Mononuclear cell (primary cell): Measurements from ENCODE around the gene PLEKHN1. TPM values are rescaled to one million over a fixed set of nuclear protein-coding genes. Genes with fewer than 3 reads are reported as not detected.
"Not testable (repeated sequence)": the region's sequence is repeated elsewhere in the genome, so short reads cannot be mapped to it uniquely, and the experiment has no call there.

Experiments
- H3K27me3 ChIP-seq: 2 replicates; pipeline ENCODE4 v1.6.0; 2011; ENCODE audit warnings: low read length, control low read depth; ENCODE audit not compliant: insufficient read depth
- H3K4me1 ChIP-seq: 2 replicates; pipeline ENCODE4 v1.5.1; 2011; ENCODE audit warnings: mild to moderate bottlenecking, low read length, control low read depth; ENCODE audit not compliant: insufficient read depth
- H3K4me3 ChIP-seq: 2 replicates; pipeline ENCODE4 v1.5.1; 2011; ENCODE audit warnings: mild to moderate bottlenecking, low read length, moderate library complexity
- H3K9me3 ChIP-seq: 2 replicates; pipeline ENCODE4 v1.5.1; 2011; ENCODE audit warnings: low read depth, mild to moderate bottlenecking, control low read depth, low read length
- total RNA-seq: library from RNA; depleted of rRNA; stranded (reverse); fragments of >200 nt; gene quantifications from one replicate; pipeline ENCODE4 v1.2.3, GENCODE V29; 2012

Gene PLEKHN1
- total RNA-seq, 1 donor, result 0.10 TPM

DNA sequence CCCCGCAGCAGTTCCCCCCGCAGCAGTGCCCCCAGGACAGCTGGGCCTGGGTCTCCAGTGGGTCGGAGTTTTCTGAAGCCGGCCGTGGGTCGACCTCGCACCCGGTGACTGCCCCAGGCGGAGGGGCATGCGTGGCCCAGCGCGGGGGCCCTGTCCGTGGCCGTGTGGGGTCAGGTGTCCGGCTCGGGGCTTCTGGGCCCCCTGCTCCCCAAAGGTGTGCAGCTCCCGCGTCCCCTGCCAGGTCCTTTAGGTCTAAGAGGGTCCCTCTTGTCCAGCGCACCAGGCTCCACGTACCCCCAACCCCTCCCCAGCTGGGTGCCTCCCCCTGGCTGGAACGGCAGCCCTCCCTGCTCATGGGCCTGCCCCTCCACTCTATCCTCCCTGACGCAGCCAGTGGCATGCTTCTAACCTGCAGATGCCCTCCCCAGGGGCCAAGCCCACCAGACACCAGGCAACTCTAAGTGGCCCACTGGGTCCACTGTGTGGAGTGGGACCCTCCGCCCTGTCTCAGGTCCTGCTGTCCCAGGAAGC is 39.6 kb downstream of the PLEKHN1 start:
- Histone ChIP-seq H3K27me3 (peaks cover 32% of the 10 kb centered on the region), H3K9me3 (no peaks in the 10 kb centered on the region), H3K4me3 (no peak overlapping the region), H3K4me1 (peaks cover 19% of the 10 kb centered on the region)

DNA sequence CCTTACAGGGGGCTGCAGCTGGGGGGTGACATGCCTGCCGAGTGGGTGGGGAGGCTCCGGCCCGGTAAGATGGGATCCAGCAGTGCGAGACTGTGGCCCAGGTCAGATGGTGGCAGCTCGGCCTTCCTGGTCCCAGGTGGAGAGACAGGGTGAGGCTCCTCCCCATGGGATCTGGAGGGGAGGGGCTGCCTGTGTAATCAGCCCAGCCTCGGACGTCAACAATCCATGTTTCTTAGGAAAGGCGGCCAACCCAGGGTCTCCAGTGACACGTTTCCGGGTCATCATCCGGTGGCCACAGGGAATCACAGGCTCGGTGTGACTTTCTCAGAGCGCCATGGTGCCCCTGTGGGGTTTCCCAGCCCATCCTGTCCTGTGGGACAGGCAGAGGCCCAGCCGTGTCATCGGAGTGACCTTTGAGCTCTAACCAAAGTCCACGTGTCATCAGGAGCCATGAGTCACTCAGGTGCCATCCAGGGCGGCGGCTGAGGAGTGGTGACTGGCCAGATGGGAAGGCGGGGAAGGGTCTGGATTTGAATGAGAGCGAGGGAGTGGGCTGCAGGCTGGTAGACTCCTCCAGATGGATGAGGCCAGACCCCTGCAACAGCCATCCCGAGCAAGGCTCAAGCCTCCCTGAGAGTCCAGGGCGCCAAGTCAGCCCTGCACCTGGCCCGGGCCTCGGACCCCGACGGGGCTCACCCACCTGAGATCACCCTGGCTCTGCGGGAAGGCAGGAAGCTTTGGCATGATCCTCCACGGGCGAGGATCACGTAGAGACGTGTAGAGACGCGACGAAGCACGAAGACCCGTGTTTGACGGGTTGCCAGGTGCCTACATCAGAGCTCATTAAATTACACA is 40.2 kb downstream of the PLEKHN1 start:
- Histone ChIP-seq H3K4me1 (peaks cover 12% of the 10 kb centered on the region), H3K4me3 (no peak overlapping the region), H3K27me3 (peaks cover 25% of the 10 kb centered on the region), H3K9me3 (no peaks in the 10 kb centered on the region)

DNA sequence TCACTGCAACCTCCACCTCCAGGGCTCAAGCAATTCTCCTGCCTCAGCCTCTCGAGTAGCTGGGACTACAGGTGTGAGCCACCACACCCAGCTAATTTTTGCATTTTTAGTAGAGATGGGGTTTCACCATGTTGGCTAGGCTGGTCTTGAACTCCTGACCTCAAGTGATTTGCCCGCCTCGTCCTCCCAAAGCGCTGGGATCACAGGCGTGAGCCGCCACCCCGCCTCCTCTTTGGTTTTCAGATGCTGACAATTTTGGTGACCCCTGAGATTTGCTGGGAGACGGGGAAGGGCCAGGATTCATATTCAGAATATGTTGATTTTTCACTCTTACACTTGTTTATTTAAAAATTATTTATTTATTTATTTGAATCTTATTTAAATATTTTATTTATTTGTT is 43.8 kb downstream of the PLEKHN1 start:
- H3K27me3 ChIP-seq, H3K4me3 ChIP-seq, H3K9me3 ChIP-seq: not testable (repeated sequence)
- H3K4me1 ChIP-seq, result peaks cover 25% of the 10 kb centered on the region

DNA sequence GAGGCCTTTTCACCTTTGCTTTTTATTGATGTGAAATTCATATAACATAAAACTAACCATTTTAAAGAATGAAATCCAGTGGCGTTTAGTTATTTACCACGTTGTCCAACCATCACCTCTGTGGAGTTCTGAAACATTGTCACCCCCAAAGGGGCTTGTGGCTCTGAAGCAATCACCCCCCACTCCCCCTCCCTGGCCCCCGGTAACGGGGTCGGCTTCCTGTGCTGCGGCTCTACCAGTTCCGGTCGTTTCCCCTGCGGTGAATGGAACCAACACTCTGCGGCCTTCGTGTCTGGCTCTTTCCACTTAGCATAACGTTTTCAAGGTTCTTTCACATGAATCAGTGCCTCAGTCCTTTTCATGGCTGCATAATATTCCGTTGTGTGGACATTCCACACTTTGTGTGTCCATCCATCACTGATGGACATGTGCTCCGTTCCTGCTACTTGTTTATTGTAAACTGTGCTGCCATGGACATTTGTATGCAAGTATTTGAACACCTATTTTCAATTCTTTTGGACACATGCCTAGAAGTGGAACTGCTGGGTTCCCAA is 45.2 kb downstream of the PLEKHN1 start:
- Histone ChIP-seq H3K9me3 (no peaks in the 10 kb centered on the region), H3K27me3 (no peaks in the 10 kb centered on the region), H3K4me1 (peaks cover 23% of the 10 kb centered on the region), H3K4me3 (no peak overlapping the region)

DNA sequence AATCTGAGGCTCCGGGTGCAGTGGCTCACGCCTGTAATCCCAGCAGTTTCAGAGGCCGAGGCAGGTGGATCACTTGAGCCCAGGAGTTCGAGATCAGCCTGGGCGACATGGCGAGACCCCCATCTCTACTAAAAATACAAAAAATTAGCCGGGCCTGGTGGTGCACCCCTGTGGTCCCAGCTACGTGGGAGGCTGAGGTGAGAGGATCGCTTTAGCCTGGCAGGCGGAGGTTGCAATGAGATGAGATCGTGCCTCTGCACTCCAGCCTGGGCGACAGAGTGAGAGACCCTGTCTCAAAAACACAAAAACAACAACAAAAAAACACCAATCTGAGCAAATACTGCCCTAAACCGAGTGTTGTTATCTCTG is 46.4 kb downstream of the PLEKHN1 start:
- H3K27me3 ChIP-seq, H3K9me3 ChIP-seq: not testable (repeated sequence)
- Histone ChIP-seq H3K4me1 (peaks cover 23% of the 10 kb centered on the region), H3K4me3 (peak overlapping the region; percentile 81)

DNA sequence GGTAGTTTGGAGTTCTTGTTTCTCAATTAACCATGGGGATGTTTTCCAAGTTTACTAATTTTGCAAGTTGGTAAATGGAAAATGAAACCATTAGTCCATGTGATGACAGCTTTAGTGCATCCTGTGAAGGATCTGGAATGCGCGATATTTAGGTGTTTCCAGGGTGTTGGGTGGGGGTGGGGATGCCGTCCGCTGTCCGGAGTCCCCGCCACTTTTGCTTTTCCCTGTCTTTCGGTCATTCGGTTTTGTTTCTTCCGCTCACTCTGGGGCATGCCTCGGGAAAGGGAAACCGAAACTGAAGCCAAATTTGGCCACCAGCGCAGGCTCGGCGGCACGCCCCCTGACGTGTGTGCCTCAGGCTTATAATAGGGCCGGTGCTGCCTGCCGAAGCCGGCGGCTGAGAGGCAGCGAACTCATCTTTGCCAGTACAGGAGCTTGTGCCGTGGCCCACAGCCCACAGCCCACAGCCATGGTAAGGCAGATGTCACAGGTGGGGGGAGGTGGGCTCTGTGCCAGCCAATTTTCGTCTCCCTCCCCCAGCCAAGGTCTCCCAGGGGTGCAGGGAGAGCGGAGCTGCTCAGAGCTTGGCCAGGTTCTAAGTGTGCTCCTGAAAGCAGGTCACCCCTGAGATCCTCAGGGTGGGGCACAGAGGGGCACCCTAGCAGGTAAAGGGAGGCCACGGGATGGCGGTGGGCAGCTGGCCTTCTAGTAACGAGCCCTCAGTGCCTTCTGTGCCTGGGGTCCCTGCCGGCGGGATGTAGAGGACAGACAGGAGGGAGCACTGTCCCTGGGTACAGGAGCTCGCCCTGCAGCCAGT is 47.0 kb downstream of the PLEKHN1 start, which contains the start of gene ISG15:
ISG15 (plus strand) TSS at position 393 of the 817 bp plus-strand sequence; CDS start at position 470, 77 bp downstream.
- peak within 1 kb of the TSS; percentile 81 for H3K4me3 ChIP-seq

DNA sequence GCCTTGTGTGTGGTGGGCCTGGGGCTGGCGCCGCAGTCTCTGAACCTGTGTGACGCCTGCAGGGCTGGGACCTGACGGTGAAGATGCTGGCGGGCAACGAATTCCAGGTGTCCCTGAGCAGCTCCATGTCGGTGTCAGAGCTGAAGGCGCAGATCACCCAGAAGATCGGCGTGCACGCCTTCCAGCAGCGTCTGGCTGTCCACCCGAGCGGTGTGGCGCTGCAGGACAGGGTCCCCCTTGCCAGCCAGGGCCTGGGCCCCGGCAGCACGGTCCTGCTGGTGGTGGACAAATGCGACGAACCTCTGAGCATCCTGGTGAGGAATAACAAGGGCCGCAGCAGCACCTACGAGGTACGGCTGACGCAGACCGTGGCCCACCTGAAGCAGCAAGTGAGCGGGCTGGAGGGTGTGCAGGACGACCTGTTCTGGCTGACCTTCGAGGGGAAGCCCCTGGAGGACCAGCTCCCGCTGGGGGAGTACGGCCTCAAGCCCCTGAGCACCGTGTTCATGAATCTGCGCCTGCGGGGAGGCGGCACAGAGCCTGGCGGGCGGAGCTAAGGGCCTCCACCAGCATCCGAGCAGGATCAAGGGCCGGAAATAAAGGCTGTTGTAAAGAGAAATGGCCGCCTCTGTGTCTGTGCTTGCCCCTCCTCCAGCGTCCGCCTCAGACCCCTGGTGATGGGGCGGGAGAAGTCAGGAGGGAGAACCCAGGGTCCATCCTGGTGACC is 47.8 kb downstream of the PLEKHN1 start:
- Histone ChIP-seq H3K9me3 (no peaks in the 10 kb centered on the region), H3K4me1 (peaks cover 26% of the 10 kb centered on the region), H3K27me3 (no peaks in the 10 kb centered on the region), H3K4me3 (peak overlapping the region; percentile 81)

More for the DNA sequence above, 47.0 kb downstream of the PLEKHN1 start, which contains the start of gene ISG15:
- H3K27me3 ChIP-seq, result no peaks in the 10 kb centered on the region
- H3K9me3 ChIP-seq, result no peaks in the 10 kb centered on the region
- H3K4me1 ChIP-seq, result peaks cover 23% of the 10 kb centered on the region

DNA sequence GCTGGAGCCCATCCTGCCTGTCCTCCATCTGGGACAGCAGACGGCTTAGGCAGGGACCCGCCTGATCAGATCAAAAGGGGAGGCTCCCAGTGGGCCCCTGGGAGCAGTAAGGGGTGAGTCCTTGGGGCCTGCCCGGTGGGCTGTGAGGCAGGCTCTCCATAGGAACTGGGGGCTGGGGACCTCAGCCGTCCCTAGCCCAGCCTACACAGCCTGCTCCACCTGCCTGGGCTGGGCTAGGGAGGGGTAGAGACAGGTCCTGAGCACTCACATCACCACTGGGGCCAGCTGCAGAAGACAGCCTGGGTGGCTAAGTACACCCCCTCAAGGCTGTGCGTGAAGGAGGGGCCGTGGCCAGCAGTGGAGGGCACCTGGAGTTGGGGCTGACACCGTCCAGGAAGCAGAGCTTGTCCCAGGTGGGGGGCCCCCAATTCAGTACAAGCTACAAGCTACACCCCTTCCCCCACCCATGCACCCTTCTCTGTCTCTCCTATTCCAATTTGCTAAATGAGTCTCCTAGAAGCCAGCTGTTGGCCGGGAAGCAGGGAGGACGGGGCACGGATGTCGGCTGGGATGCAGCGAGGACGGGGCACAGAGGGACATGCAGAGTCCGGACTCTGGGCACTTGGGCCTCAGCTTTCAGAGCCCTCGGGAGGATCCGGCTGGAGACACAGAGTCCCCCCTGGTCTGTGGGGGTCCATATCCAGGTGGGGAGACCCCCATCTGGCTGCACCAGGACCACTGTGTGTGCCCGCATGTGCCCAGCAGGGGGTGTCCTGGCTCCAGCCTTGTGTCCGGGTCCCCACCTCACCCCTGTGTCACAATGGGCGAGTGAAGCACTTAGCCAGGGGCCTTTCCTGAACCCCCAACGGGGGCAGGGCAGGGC is 48.8 kb downstream of the PLEKHN1 start:
- Histone ChIP-seq H3K4me1 (peaks cover 28% of the 10 kb centered on the region), H3K9me3 (no peaks in the 10 kb centered on the region), H3K27me3 (no peaks in the 10 kb centered on the region), H3K4me3 (no peak overlapping the region)

DNA sequence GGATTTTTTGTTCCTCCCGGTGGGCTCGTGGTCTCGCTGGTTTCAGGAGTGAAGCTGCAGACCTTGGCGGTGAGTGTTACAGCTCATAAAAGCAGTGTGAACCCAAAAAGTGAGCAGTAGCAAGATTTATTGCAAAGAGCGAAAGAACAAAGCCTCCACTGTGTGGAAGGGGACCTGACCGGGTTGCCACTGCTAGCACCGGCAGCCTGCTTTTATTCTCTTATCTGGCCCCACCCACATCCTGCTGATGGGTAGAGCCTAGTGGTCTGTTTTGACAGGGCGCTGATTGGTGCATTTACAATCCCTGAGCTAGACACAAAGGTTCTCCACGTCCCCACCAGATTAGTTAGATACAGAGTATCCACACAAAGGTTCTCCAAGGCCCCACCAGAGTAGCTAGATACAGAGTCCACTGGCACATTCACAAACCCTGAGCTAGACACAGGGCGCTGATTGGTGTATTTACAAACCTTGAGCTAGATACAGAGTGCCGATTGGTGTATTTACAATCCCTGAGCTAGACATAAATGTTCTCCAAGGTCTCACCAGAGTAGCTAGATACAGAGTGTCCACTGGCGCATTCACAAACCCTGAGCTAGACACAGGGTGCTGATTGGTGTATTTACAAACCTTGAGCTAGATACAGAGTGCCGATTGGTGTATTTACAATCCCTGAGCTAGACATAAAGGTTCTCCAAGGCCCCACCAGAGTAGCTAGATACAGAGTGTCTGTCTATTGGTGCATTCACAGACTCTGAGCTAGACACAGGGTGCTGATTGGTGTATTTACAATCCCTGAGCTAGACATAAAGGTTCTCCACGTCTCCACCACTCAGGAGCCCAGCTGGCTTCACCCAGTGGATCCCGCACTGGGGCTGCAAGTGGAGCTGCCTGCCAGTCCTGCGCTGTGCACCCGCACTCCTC is 51.4 kb downstream of the PLEKHN1 start:
- H3K9me3 ChIP-seq, H3K4me3 ChIP-seq, H3K27me3 ChIP-seq: not testable (repeated sequence)
- H3K4me1 ChIP-seq, result peaks cover 31% of the 10 kb centered on the region

DNA sequence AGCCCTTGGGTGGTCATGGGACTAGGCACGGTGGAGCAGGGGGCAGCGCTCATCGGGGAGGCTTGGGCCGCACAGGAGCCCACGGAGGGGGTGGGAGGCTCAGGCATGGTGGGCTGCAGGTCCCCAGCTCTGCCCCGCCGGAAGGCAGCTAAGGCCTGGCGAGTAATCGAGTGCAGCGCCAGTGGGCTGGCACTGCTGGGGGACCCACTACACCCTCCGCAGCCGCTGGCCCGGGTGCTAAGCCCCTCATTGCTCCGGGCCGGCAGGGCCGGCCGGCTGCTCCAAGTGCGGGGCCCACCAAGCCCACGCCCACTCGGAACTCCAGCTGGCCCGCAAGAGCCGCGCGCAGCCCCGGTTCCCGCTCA is 52.0 kb downstream of the PLEKHN1 start:
- not testable (repeated sequence) for H3K9me3 ChIP-seq, H3K4me3 ChIP-seq, H3K27me3 ChIP-seq
- H3K4me1 ChIP-seq, result peaks cover 27% of the 10 kb centered on the region

DNA sequence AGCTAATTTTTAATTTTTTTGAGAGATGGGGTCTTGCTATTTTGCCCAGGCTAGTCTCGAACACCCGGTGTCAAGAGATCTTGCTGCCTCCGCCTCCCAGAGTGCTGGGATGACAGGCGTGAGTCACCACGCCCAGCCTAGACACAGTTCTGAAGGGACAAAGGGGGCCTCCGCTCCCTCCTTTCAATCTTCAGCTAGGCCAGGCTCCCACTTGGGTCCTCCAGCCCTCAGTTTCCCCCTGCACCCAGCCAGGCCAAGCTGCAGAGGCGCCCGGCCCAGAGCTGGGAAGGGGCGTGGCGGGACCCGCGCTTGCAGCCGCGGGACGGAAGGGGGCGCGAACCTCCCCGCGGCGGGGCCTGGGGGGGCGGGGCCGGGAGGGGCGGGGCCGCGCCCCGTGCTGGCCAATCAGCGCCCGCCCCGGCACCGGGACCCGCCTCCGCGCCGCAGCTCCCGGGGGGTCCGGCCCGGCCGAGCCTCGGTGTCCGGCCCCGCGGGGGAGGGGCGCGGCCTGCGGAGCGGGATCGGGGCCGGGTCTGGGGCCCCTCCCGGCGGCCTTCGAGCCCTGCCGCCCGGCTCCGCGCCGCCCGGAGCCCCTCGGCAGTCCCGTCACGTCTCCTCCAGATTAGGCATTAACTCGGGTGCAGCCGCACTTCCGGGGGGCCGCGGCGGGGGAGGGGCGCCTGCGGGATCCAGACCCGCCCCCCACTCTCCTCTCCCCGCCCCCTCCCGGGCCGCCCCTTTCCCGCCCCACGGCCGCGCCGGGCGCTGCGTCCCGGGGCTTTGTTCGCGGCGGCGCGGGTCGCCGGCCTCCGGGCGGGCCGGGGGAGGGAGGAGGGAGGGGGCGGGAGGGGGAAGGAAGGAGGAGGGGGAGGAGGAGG is 53.1 kb downstream of the PLEKHN1 start:
- no peaks in the 10 kb centered on the region for H3K9me3 ChIP-seq
- H3K4me3 ChIP-seq, result peak overlapping the region; percentile 32
- H3K4me1 ChIP-seq, result peaks cover 18% of the 10 kb centered on the region
- peaks cover 4% of the 10 kb centered on the region for H3K27me3 ChIP-seq

DNA sequence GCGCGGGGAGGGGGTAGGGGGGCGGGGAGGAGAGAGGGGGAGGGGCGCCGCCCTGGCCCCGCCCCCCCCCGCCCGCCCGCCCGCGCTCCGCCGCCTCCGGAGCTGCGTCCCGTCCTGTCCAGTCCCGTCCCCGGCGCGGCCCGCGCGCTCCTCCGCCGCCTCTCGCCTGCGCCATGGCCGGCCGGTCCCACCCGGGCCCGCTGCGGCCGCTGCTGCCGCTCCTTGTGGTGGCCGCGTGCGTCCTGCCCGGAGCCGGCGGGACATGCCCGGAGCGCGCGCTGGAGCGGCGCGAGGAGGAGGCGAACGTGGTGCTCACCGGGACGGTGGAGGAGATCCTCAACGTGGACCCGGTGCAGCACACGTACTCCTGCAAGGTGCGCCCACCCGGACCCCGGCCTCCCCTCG is 53.7 kb downstream of the PLEKHN1 start, which contains the start of gene AGRN:
AGRN (plus strand) TSS at position 121 of the 405 bp plus-strand sequence; CDS start at position 174, 53 bp downstream.
- Histone ChIP-seq H3K4me1 (peaks cover 12% of the 10 kb centered on the region), H3K9me3 (no peaks in the 10 kb centered on the region), H3K27me3 (peaks cover 4% of the 10 kb centered on the region), H3K4me3 (peak within 1 kb of the TSS; percentile 32)
